OCI-LY1 (cell line): Measurements from ENCODE around the gene NEGR1.

ENCODE experiments used
- CTCF ChIP-seq: fragments of 200-600 bp; sonication (generic), shearing (Covaris generic); IDR thresholded peaks from 2 replicates; pipeline ENCODE4 v1.5.1; 2017; ENCODE audit warnings: mild to moderate bottlenecking, antibody characterized with exemption, low read length, moderate library complexity, mixed read lengths
- EZH2 ChIP-seq: fragments of 200-600 bp; sonication (generic), shearing (Covaris generic); IDR thresholded peaks from 2 replicates; pipeline ENCODE4 v1.8.0; 2017; ENCODE audit warnings: borderline replicate concordance, mixed run types, mild to moderate bottlenecking, antibody characterized with exemption, low read length, moderate library complexity, mixed read lengths

GRCh38 chr1:71850936-71851335, 431.4 kb downstream of the NEGR1 start:
- no peak for TF ChIP-seq CTCF
- no peak for TF ChIP-seq EZH2
